Liver (tissue), 9 donors: Measurements from ENCODE around the gene PON3. TPM values are rescaled to one million over a fixed set of nuclear protein-coding genes. Genes with fewer than 3 reads are reported as not detected.
"Not testable (repeated sequence)": the region's sequence is repeated elsewhere in the genome, so short reads cannot be mapped to it uniquely, and the experiment has no call there.

ENCODE experiments used
- DNase-seq: peaks from one replicate; pipeline ENCODE4 v3.0.0-alpha.2; 2017; ENCODE audit warnings: low spot score
- H3K27ac ChIP-seq, 2 donors: one replicate each; pipeline ENCODE4 v1.7.0; 2013; ENCODE audit warnings: inconsistent platforms in 2 of 2, low read length in 2 of 2, control low read depth in 1 of 2, low read depth in 1 of 2, mild to moderate bottlenecking in 1 of 2
- H3K27me3 ChIP-seq, 4 donors: one replicate each; pipeline versions ENCODE4 v1.6.1 to v1.7.0; 2013; ENCODE audit warnings: low read length in 3 of 4, inconsistent platforms in 1 of 4, mild to moderate bottlenecking in 1 of 4, moderate library complexity in 1 of 4; ENCODE audit not compliant: control insufficient read depth in 4 of 4, insufficient read depth in 4 of 4
- H3K36me3 ChIP-seq, 4 donors: one replicate each; pipeline versions ENCODE4 v1.6.1 to v1.7.0; 2013; ENCODE audit warnings: low read length in 3 of 4, mild to moderate bottlenecking in 3 of 4, low read depth in 1 of 4, moderate library complexity in 1 of 4; ENCODE audit not compliant: control insufficient read depth in 4 of 4, insufficient read depth in 3 of 4
- H3K4me1 ChIP-seq, 4 donors: one replicate each; pipeline versions ENCODE4 v1.6.1 to v1.7.0; 2013; ENCODE audit warnings: low read length in 3 of 4, mild to moderate bottlenecking in 3 of 4, moderate library complexity in 1 of 4; ENCODE audit not compliant: control insufficient read depth in 4 of 4, insufficient read depth in 4 of 4
- H3K4me3 ChIP-seq, 3 donors: one replicate each; pipeline versions ENCODE4 v1.6.1 to v1.7.0; 2013; ENCODE audit warnings: low read length in 3 of 3, control low read depth in 1 of 3, low read depth in 1 of 3, mild to moderate bottlenecking in 1 of 3
- H3K9ac ChIP-seq, 2 donors: one replicate each; pipeline ENCODE4 v1.7.0; 2013; ENCODE audit warnings: low read length in 2 of 2, mild to moderate bottlenecking in 2 of 2, moderate library complexity in 2 of 2, control low read depth in 1 of 2, low read depth in 1 of 2
- H3K9me3 ChIP-seq, 4 donors: one replicate each; pipeline versions ENCODE4 v1.6.1 to v1.7.0; 2013; ENCODE audit warnings: low read length in 3 of 4; ENCODE audit not compliant: control insufficient read depth in 4 of 4
- EGR1 ChIP-seq, 2 donors: IDR thresholded peaks; 2 replicates each; pipeline ENCODE4 v1.6.1; 2016 to 2018; ENCODE audit warnings: antibody characterized with exemption in 2 of 2, low read depth in 2 of 2
- FOXA1 ChIP-seq: IDR thresholded peaks from 2 replicates; pipeline ENCODE4 v1.6.1; 2016; ENCODE audit warnings: antibody characterized with exemption
- FOXA2 ChIP-seq: IDR thresholded peaks from 2 replicates; pipeline ENCODE4 v1.6.1; 2016; ENCODE audit warnings: antibody characterized with exemption
- HNF4G ChIP-seq: IDR thresholded peaks from 2 replicates; pipeline ENCODE4 v1.6.1; 2016; ENCODE audit warnings: antibody characterized with exemption
- JUND ChIP-seq, 2 donors: IDR thresholded peaks; 2 replicates each; pipeline ENCODE4 v1.6.1; 2016; ENCODE audit warnings: antibody characterized with exemption in 2 of 2
- RXRA ChIP-seq, 2 donors: IDR thresholded peaks; 2 replicates each; pipeline ENCODE4 v1.6.1; 2017 to 2018; ENCODE audit warnings: antibody characterized with exemption in 2 of 2, mild to moderate bottlenecking in 1 of 2
- SP1 ChIP-seq: IDR thresholded peaks from 2 replicates; pipeline ENCODE4 v1.6.1; 2018; ENCODE audit warnings: antibody characterized with exemption, mild to moderate bottlenecking
- TAF1 ChIP-seq: conservative IDR thresholded peaks from 2 replicates; pipeline ENCODE4 v1.6.1; 2016; ENCODE audit warnings: antibody characterized with exemption, mild to moderate bottlenecking
- YY1 ChIP-seq: IDR thresholded peaks from 2 replicates; pipeline ENCODE4 v1.6.1; 2016; ENCODE audit warnings: antibody characterized with exemption, mild to moderate bottlenecking
- WGBS: extraction: QIAGEN DNeasy Blood & Tissue Kit; methylation state at CpG from one replicate; pipeline ENCODE4 v1.1.7; 2013; 5-methylcytosine and 5-hydroxymethylcytosine counted together
- polyA plus RNA-seq, 2 donors: library from polyadenylated mRNA; stranded (reverse) in 1 of 2; unstranded in 1 of 2; fragments of 200-250 nt in 1 of 2; fragments of >200 nt in 1 of 2; fragmentation: Nextera tagmentation in 1 of 2; extraction: Ambion mirVana in 1 of 2; gene quantifications; one replicate each; pipeline versions ENCODE4 v1.2.1 to v1.2.3, GENCODE V29; 2013 to 2015
- total RNA-seq, 2 donors: library from RNA; depleted of rRNA; stranded (reverse); fragments of >200 nt; gene quantifications; one replicate each; pipeline ENCODE4 v1.2.3, GENCODE V29; 2014
- TF ChIP-seq, protein P1 (sequence below): IDR thresholded peaks from 2 replicates; pipeline ENCODE4 v1.6.1; 2016; ENCODE audit warnings: antibody characterized with exemption
- TF ChIP-seq, protein P2 (sequence below): IDR thresholded peaks from 2 replicates; pipeline ENCODE4 v1.6.1; 2016; ENCODE audit warnings: antibody characterized with exemption, mild to moderate bottlenecking
- TF ChIP-seq, protein P3 (sequence below): IDR thresholded peaks from 2 replicates; pipeline ENCODE4 v1.6.1; 2016; ENCODE audit warnings: antibody characterized with exemption
- TF ChIP-seq, protein P4 (sequence below): fragments of 150-350 bp; IDR thresholded peaks from 2 replicates; pipeline ENCODE4 v1.5.1; 2017; ENCODE audit warnings: improper control_type of control experiment, low read depth, low read length; ENCODE audit not compliant: missing input control
- donor health status: healthy.
- donor health status: healthy.
- donor health status: healthy.
- donor health status: healthy.
- donor health status: healthy.

Gene PON3
- total and polyA plus RNA-seq, 4 donors = 60.0 to 476 (median 247) TPM

DNA sequence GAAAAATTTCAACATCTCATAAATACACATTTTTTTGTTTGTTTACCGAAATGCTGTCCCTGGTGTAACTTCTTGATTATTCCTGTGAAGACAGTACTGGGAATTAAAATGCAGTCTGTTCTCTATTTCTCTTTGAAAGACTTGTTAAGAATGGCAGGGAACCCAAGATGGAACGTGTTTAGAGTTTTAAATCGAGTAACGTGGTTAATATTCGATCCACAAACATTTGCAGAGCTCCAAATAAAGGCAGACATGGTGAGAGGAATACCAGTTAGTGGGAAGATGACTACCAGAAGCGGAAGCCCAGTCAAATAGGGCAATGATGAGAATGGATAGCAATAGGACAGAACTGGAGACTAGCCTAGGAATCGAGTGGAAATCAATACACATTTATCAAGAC is 6.7 kb downstream of the PON3 start:
- H3K27ac ChIP-seq = no peak overlapping the region
- DNase-seq = no peak
- no peak overlapping the region for H3K4me3 ChIP-seq
- peaks cover 0 to 15% (median 8%) of the 10 kb centered on the region in 4 donors for H3K36me3 ChIP-seq
- peaks cover 6 to 37% (median 23%) of the 10 kb centered on the region in 4 donors for H3K4me1 ChIP-seq
- TF ChIP-seq, protein P1, sequence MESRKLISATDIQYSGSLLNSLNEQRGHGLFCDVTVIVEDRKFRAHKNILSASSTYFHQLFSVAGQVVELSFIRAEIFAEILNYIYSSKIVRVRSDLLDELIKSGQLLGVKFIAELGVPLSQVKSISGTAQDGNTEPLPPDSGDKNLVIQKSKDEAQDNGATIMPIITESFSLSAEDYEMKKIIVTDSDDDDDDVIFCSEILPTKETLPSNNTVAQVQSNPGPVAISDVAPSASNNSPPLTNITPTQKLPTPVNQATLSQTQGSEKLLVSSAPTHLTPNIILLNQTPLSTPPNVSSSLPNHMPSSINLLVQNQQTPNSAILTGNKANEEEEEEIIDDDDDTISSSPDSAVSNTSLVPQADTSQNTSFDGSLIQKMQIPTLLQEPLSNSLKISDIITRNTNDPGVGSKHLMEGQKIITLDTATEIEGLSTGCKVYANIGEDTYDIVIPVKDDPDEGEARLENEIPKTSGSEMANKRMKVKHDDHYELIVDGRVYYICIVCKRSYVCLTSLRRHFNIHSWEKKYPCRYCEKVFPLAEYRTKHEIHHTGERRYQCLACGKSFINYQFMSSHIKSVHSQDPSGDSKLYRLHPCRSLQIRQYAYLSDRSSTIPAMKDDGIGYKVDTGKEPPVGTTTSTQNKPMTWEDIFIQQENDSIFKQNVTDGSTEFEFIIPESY = no peak
- TF ChIP-seq, protein P2, sequence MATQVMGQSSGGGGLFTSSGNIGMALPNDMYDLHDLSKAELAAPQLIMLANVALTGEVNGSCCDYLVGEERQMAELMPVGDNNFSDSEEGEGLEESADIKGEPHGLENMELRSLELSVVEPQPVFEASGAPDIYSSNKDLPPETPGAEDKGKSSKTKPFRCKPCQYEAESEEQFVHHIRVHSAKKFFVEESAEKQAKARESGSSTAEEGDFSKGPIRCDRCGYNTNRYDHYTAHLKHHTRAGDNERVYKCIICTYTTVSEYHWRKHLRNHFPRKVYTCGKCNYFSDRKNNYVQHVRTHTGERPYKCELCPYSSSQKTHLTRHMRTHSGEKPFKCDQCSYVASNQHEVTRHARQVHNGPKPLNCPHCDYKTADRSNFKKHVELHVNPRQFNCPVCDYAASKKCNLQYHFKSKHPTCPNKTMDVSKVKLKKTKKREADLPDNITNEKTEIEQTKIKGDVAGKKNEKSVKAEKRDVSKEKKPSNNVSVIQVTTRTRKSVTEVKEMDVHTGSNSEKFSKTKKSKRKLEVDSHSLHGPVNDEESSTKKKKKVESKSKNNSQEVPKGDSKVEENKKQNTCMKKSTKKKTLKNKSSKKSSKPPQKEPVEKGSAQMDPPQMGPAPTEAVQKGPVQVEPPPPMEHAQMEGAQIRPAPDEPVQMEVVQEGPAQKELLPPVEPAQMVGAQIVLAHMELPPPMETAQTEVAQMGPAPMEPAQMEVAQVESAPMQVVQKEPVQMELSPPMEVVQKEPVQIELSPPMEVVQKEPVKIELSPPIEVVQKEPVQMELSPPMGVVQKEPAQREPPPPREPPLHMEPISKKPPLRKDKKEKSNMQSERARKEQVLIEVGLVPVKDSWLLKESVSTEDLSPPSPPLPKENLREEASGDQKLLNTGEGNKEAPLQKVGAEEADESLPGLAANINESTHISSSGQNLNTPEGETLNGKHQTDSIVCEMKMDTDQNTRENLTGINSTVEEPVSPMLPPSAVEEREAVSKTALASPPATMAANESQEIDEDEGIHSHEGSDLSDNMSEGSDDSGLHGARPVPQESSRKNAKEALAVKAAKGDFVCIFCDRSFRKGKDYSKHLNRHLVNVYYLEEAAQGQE = no peak
- TF ChIP-seq, protein P3, sequence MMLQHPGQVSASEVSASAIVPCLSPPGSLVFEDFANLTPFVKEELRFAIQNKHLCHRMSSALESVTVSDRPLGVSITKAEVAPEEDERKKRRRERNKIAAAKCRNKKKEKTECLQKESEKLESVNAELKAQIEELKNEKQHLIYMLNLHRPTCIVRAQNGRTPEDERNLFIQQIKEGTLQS = no peak
- TF ChIP-seq JUND (IDR thresholded peaks at IDR 0.05) = no peak
- no peak for TF ChIP-seq FOXA2
- TF ChIP-seq FOXA1 = no peak
- TF ChIP-seq TAF1 = no peak
- TF ChIP-seq YY1 = no peak
- TF ChIP-seq RXRA (IDR thresholded peaks at IDR 0.05) = no peak
- TF ChIP-seq EGR1 (IDR thresholded peaks at IDR 0.05; ENCODE audit: low read depth in 2 of 2) = no peak
- no peak for TF ChIP-seq HNF4G
- TF ChIP-seq, protein P4, sequence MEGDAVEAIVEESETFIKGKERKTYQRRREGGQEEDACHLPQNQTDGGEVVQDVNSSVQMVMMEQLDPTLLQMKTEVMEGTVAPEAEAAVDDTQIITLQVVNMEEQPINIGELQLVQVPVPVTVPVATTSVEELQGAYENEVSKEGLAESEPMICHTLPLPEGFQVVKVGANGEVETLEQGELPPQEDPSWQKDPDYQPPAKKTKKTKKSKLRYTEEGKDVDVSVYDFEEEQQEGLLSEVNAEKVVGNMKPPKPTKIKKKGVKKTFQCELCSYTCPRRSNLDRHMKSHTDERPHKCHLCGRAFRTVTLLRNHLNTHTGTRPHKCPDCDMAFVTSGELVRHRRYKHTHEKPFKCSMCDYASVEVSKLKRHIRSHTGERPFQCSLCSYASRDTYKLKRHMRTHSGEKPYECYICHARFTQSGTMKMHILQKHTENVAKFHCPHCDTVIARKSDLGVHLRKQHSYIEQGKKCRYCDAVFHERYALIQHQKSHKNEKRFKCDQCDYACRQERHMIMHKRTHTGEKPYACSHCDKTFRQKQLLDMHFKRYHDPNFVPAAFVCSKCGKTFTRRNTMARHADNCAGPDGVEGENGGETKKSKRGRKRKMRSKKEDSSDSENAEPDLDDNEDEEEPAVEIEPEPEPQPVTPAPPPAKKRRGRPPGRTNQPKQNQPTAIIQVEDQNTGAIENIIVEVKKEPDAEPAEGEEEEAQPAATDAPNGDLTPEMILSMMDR = no peak
- TF ChIP-seq SP1 = no peak
- 91% methylated on average over 7 of the region's 7 CpGs for WGBS
- no peaks in the 10 kb centered on the region for H3K27me3 ChIP-seq
- no peak overlapping the region for H3K9ac ChIP-seq
- no peaks in the 10 kb centered on the region for H3K9me3 ChIP-seq

DNA sequence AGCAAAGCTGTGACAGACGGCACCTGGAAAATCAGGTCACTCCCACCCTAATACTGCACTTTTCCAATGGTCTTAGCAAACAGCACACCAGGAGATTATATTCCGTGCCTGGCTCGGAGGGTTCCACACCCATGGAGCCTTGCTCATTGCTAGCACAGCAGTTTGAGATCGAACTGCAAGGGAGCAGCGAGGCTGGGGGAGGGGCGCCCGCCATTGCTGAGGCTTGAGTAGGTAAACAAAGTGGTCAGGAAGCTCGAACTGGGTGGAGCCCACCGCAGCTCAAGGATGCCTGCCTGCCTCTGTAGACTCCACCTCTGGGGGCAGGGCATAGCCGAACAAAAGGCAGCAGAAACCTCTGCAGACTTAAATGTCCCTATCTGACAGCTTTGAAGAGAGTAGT is 16.7 kb downstream of the PON3 start:
- not testable (repeated sequence) for H3K9ac ChIP-seq

More for the DNA sequence above, 16.7 kb downstream of the PON3 start:
- 95% methylated on average over 10 of the region's 10 CpGs for WGBS
- H3K27ac ChIP-seq, H3K27me3 ChIP-seq, H3K4me1 ChIP-seq, H3K9me3 ChIP-seq, H3K4me3 ChIP-seq, DNase-seq: not testable (repeated sequence)
- peaks cover 6 to 20% (median 11%) of the 10 kb centered on the region in 4 donors for H3K36me3 ChIP-seq
